ENCODE results near the gene MYEOV. TPM values are rescaled to one million over a fixed set of nuclear protein-coding genes. Genes with fewer than 3 reads are reported as not detected.

Gene MYEOV
- 0.72 TPM for total RNA-seq

- DNase-seq (ENCODE audit: low spot score) = no peak
Observed at GRCh38 chr11:69293819-69294505, at the start of gene MYEOV. Gene MYEOV (plus strand): TSS chr11:69294155. CDS start chr11:69295355, 1,200 bp downstream.

GRCh38 chr11:69244266-69244665 lies 49.7 kb upstream of the MYEOV start:
- DNase-seq (ENCODE audit: low spot score) = no peak

GRCh38 chr11:69245041-69245440 lies 48.9 kb upstream of the MYEOV start:
- no peak for DNase-seq (ENCODE audit: low spot score)

DNA sequence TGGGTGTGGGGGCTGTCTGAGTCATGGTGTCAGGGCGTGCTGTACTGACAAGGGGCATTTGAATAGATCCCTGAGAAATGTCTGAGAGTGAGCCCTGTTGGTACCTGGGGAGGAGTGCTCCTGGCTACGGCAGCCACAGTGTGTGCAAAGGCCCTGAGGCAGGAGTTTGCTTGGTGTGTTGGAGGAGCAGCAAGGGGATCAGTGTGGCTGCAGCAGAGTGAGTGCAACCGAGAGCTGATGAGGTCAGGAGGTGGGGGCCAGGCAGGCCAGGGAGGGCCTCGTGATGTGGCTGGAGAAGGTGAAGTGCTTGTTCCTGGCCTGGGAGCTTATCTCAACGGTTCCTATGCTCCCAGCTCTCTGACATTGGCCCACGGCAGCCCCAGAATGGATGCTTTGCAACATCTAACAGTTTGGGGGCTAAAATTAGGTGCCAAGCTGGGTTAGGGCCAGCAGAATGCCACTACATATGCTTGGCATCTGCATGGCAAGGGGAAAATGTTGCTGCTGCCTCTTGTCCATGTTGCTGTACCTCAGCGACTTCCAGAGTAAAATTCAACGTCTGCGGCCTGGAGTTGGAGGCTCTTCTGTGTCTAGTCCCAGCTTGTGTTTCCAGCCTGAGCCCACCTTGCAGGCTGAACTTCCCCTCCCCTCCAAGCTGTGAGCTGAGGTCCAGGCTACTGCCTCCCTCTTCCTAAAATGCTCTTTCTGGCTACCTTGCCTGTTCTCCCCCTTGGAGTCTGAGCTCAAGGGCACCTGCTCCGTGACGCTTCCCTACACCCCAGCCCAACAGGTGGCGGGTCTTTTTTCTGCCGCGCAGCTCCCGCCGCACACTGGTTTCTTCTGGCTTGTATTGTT lies 48.2 kb upstream of the MYEOV start:
- DNase-seq (ENCODE audit: low spot score) = no peak

DNA sequence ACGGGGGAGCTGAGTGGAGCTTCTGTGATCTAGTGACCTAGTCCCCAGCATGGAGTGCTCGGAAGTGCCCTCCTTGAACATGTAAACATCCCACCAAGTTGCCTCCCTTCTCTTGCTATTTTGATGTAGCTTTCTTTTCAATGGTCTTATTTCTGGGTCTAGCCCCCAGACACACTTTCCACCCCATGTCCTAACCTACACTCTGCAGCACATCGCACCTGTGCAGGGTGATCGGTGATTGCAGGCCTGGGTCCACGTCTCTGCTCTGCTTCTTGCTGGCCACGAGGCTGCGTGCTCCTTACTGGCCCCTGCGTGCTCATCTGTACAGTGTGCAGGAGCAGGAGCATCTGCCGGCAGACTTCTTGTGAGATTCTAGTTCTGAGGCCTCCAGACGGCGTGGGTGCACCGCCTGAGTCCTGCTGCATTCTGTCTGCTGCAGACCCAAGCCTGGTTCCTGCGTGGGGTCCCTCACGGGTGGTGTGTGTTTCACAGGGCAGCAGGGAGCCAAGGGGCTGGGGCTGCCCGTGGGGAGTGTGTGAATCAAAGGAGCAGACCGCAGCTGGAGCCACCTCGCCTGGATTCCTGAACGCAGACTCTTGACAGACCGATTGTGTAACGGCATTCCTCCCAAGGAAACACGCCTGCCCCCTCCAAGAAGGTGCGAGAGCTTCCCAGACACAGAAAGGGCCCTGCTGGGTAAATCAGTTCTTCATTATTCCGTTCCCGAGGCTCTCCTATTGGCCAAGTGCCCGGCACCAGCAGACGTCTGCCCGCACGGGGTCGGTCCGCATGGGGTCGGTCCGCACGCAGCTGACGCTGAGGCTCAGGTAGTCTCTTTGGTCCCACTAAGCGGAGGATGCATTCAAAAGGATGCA lies 44.4 kb upstream of the MYEOV start:
- no peak for DNase-seq (ENCODE audit: low spot score)

DNA sequence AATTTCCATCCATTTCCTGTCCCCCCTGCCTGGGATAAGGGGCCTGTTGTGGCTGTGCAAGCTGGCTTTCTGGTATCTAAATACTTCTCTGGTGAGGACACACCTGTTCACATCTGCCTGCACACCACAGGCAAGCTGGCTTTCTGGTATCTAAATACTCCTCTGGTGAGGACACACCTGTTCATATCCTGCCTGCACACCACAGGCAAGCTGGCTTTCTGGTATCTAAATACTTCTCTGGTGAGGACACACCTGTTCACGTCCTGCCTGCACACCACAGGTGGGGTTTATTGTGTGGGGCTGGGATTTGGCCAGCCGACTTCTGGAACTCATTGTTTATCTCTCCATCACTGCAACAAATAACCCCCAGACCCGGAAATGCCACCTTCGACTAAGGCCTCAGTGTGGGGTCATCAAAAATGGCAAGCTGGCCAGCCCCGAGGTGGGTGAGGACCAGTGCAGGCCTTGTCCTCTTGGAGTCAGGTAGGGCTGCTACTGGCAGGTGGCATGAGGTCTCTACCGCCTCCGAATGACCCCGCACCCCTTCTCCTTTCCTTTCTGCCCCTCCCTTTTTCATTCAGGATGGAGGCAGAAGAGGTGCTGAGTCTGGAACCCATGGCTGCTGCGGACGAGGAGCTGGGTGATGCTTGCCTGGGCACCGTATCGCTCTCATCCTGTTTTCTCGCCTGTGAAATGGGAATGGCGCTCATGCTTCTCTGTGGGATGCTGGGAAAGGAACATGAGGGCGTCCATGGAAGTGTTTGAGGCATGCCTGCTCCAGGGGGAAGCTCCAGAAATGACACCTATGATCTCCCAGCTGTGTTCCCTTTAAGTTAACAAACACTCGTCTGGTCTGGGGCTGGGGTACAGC lies 43.5 kb upstream of the MYEOV start:
- no peak for DNase-seq (ENCODE audit: low spot score)

GRCh38 chr11:69251057-69251393 lies 42.9 kb upstream of the MYEOV start:
- DNase-seq (ENCODE audit: low spot score) = no peak

- no peak for DNase-seq (ENCODE audit: low spot score)
Observed at GRCh38 chr11:69251639-69252489, 42.1 kb upstream of the MYEOV start.

GRCh38 chr11:69252490-69252837 lies 41.5 kb upstream of the MYEOV start:
- no peak for DNase-seq (ENCODE audit: low spot score)

DNA sequence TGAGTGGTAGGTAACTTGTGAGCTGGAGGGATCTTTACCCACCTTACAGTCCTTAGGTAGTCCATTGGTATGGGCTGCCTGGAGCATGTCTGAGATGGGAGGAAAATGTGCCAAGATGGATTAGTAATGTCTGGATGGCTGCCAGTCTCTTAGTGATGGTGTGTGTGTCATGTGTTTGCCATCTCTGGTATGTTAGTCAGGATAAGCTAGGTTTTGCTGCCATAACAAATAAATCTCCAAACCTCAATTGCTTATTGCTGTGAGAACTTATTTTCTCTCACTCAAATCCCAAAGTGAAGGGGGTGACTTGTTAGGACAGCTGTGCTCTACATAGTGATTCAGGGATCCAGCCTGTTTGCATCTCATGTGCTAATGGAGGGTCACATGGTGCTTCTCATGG lies 40.9 kb upstream of the MYEOV start:
- no peak for DNase-seq (ENCODE audit: low spot score)

DNA sequence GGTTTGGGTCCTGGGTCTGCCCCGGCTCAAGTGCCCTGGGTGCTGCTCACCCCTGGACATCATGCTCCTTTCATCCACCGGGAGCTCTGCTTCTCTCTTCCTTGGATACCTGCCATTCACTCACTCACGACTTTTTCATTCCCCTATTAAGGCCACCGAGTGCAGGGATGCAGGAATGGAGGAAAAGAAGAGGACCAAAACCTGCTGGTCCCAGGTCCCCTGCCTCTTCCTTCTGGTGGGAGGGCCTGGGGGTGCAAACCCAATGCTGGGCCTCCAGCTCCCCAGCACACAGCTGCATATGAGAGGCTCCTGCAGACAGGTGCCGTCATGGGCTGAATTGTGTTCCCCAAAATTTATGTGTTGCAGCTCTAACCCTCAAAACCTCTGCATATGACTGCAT lies 36.8 kb upstream of the MYEOV start:
- DNase-seq (ENCODE audit: low spot score) = no peak

DNA sequence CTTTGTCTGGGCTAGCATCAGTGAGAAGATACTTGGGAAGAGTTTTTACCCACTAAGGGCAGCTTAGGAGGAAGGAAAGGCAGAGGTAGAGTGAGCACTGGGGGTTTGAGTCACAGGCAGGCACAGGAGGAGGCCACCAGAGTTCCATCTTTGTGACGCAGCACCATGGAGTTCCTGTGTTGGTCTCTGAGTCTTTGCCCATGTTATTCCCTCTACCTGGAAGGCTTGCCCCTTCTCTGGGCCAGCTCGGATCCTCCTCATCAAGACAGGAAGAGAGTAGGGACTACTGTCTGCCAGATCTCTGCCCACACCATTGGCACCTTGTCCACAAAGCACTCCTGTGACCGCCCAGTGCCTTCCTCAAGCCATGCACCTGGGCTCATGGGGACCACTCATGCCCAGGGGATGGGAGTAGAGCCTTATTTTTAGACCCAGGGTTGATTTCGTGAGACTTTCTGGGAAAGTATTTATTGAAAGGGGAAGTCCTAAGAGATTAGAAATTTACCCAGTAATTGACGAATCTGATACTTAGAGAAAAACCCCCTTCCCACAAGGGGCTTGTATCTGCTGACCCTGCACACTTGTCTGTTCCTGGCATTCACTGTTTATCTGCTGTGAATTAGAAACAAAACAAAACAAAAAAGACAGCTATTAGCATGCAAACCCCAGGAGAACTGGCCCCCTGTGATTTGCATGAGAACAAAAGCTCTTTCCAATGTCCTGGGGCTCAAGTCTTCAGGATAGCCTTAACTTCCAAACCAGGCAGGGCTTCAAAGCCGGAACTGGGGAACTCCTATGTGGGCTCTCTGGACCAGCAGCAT lies 35.9 kb upstream of the MYEOV start:
- no peak for DNase-seq (ENCODE audit: low spot score)

DNA sequence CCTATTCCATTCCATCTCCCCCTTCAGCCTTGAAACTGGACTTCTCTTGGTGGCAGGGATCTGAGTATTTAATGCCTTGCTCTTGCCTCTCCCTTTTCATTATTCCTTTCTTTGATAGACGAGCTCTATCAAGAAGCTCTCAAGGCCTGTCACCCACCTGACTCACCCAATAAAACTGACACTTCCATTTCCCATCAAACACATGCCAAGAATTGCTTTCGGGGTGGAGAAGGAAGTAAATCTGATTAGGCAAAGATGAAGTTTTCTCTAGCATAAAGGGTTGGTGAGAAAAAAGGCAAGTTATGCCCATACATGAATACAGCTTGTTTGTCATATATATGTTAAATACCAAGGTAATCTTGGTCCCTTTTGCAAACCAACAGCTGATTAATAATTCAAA lies 34.9 kb upstream of the MYEOV start:
- DNase-seq (ENCODE audit: low spot score) = no peak

GRCh38 chr11:69260622-69261021 lies 33.3 kb upstream of the MYEOV start:
- DNase-seq (ENCODE audit: low spot score) = no peak

DNA sequence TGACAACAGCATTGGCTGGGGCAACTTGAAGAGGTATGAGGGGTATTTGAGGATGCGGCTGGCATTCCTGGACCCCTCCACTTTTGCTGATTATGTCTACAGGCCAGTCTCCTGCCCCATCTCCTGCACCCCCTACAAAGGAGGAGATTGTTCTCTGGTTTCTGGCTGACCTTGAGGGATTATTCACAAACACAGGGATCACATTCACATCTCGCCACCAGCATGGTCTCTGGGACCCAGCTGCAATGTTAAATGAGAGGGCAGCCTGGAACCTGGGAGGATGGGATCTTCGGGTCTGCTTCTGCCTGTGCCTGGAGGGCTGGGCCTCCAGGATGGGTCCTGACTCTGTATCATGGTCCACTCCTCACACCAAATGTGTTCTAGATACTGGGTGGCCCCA lies 32.8 kb upstream of the MYEOV start:
- no peak for DNase-seq (ENCODE audit: low spot score)

- DNase-seq (ENCODE audit: low spot score) = no peak
Observed at GRCh38 chr11:69262918-69263735, 30.8 kb upstream of the MYEOV start.

DNA sequence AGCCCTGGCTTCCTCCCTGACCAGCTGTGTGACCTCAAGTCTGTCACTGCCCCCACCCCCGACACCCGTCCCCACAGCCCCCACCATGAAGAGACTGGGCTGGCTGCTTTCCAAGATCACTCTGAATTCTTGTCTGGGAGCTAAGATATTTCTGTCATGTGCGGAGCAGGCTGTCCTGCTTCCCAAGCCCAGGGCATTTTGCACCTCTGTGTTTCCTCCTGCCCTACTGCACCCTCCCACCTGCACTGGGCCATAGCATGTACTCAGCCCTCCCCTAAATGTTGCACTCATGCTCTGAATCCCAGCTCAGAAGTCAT lies 30.3 kb upstream of the MYEOV start:
- DNase-seq (ENCODE audit: low spot score) = no peak

DNA sequence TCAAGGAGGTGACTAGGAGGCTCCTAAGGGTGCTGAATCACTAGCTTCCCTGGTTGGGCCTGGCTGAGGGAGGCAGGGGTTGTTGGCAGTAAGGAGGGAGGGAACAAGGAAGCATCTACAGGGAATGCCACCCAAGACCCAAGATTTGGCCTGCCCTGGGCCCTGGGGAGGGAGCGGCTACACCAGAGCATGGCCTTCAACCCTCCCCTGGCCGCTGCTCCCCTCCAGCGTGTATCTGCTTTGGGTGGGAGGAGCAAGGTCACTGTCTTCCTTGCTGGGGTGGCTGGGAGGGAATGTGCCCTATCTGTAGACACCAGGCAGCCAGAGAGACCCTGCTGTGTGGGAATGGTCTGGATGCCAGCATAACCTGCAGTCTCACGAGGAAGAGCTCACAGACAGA lies 29.5 kb upstream of the MYEOV start:
- no peak for DNase-seq (ENCODE audit: low spot score)

DNA sequence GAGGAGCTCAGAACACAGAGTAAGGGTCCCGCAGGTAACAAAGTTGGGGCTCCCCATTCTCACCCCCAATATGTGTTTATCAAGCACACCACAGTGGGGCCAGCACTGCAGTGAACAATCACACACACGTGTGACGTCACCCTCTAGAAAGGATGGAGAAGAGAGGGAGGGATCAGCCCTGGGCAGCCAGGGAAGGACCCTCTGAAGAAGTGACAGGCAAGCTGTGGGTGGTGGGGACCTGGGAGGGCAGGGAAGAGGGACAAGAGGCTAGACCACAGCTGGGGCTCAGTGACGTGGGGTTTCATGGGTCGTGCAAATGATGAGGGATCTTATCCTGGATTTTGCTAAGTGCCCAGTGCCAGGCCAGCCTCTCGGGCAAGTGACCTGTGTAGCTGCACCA lies 28.7 kb upstream of the MYEOV start:
- DNase-seq (ENCODE audit: low spot score) = no peak
